ENCODE data around the gene MYL12B.
"Not testable (repeated sequence)": the region's sequence is repeated elsewhere in the genome, so short reads cannot be mapped to it uniquely, and the experiment has no call there.

- not testable (repeated sequence) for TF ChIP-seq ZFP36 (IDR thresholded peaks at IDR 0.05; ENCODE audit: borderline replicate concordance, partially characterized antibody); MAX (IDR thresholded peaks at IDR 0.05); EP300 (IDR thresholded peaks at IDR 0.05); CTCF (IDR thresholded peaks at IDR 0.05); POLR2A (IDR thresholded peaks at IDR 0.05; ENCODE audit: low read length); REST (IDR thresholded peaks at IDR 0.05); JUNB (IDR thresholded peaks at IDR 0.05); RCOR1 (IDR thresholded peaks at IDR 0.05; ENCODE audit: low read depth, low read length)
Observed at GRCh38 chr18:3220868-3221267, 41.1 kb upstream of the MYL12B start.
